GM10266 (cell line): ENCODE data around the gene TSPAN17.
"Not testable (repeated sequence)": the region's sequence is repeated elsewhere in the genome, so short reads cannot be mapped to it uniquely, and the experiment has no call there.

Source experiments
- DNase-seq: peaks from one replicate; pipeline ENCODE4 v3.0.0; 2012; ENCODE audit errors: extremely low spot score
- CTCF ChIP-seq: IDR thresholded peaks from 2 replicates; pipeline ENCODE4 v1.5.1; 2012; ENCODE audit warnings: mild to moderate bottlenecking, low read depth; ENCODE audit not compliant: control insufficient read depth, insufficient read depth; ENCODE audit errors: missing control alignments

The TSPAN17 gene

DNA sequence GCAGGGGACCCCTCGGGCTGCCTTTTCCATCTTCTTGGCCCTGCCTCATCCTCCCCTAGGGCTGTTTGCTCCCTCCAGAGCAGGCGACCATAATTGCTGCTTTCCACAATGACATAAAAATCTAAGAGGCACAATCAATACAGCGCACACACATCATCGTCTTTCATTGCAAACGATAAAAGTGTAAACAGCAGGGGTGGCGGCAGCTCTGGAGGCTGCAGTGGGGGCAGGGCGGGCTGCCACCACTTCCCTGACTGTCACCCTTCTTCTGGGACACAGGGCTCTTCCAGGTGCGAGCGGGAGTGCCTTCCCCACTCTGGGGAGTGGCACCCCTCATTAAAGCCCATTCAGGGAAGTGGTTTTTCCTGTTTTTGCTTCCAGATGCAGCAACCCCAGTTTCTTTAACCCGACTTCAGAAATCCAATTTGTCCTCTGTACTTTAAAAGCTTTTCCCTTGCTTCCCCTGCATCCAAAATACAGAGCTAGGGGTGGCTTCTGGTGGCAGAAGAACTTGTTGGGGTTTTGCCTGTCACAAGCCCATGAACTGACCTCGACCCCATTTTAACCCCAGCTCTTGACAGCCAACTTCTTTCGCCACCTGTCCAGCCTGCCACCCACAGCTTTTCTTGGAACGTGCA lies 45.7 kb downstream of the TSPAN17 start:
- no peak for DNase-seq
- TF ChIP-seq CTCF: no peak

DNA sequence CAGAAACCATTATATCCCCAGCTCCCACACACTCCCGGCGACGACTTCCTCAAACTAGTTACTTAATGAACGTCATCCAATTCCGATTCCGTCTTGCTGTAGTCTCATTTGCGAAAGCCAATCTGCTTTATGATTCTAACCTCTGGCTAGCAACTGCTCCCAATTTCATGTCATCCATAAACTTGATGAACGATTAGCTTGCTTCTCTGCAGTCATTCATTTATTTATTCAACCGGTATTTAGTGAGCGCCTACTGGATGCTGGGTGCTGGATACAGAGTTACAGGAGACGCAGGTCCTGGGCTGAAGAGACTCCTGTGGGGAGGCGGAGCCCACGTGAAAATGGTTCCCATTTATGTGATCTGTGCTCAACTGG lies 46.2 kb downstream of the TSPAN17 start:
- no peak for TF ChIP-seq CTCF

DNA sequence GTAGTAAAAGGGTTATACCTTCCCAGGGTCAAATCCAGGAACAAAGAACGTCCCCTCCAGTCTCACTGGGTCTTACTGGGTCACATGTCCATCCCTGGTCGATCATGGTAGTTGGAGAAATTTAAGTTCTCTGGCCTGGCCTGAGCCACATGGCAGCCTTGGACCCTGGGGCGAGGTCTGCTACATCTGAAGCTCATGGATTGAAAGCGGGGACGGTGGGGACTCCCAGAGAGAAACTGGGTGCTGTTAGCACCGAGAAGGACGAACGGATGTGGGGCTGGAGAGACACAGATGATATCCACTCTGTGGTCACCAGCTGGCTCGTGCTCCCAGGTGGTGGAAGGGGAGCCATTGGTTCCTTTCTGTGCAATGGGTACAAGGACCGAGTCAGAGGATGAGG lies 46.9 kb downstream of the TSPAN17 start:
- TF ChIP-seq CTCF: no peak
- no peak for DNase-seq

More for the DNA sequence above, 46.2 kb downstream of the TSPAN17 start:
- DNase-seq: no peak

DNA sequence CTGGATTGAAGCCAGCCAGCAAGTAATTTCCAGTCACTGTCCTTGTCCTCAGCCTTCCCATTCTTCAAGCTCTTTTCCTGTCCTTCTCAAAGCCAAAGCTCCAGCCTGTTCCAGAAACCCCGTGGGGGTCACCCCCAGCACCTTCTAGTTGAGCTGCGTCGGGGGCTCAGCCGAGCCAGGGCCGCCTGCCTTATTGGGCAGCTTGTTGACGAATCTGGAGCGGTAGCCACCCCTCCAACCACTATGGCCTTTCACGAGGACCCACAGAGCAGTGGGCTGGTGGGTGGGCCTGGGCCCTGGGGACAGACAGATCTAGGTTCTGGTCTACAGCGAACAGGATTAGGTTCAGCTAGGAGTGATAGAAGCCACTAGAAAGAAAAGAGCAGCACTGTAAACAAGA lies 47.3 kb downstream of the TSPAN17 start:
- no peak for DNase-seq
- no peak for TF ChIP-seq CTCF

DNA sequence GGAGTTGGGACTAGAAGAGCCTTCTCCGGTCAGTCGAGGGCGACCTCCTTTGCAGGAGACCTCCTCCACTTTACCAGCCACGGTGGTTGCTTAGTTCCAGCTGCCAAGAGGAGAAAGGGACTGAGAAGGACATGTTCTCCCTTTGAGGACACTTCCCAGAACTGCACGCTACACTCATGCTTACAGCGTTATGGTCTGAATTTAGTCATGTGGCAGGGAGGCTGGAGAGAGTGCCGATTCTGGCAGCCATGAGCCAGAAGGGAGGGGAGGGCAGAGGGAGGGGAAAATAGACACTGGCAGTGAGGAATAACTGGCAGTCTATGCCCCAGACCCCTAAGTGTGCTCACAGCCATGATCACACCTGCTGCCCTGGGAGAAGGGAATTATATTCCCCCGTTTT lies 47.8 kb downstream of the TSPAN17 start:
- DNase-seq: no peak
- TF ChIP-seq CTCF: no peak

GRCh38 chr5:176697267-176697933 lies 50.1 kb downstream of the TSPAN17 start:
- no peak for DNase-seq
- no peak for TF ChIP-seq CTCF

DNA sequence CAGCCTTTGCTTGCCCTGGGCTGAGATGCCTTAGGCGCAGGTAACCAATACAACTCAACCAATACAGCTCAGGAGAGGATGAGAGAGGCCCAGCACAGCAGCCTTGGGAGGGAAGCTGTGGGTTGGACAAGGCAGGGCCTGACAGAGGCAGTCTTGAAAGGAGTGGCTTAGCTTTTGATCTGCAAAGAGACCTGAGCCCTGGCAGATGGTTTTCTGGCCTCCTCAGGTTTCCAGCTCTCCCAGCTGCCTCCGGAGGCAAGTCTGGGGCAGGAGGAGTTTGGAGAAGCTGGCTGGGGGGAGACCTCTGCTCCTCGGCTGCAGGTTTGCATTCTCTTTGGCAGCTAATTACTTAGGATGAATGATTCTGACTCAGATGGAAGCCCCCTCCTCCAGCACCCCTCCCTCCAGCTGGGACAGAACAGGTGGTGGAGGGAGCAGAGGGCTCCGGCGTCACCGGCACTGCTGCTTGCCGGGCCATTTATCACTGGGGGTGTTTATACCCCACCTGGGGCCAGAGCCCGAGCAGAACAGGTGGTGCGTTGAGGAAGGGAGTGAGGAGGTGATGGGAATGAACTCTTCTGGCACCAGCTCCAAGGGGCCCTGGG lies 50.8 kb downstream of the TSPAN17 start:
- no peak for TF ChIP-seq CTCF
- no peak for DNase-seq

DNA sequence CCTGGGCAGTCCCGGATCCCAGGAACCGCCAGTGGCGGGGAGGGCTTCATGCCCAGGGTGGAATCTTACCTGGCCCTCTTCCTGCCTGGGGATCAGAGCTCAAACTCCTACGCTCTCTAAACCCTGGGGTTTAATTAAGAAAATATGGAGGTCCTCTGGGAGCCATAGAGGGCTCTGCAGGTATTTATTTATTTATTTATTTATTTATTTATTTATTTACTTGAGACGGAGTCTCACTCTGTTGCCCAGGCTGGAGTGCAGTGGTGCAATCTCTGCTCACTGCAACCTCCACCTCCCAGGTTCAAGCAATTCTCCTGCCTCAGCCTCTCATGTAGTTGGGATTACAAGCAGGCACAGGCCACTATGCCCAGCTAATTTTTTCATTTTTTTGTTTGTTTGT lies 52.2 kb downstream of the TSPAN17 start:
- not testable (repeated sequence) for DNase-seq
